Measurements from ENCODE around the gene POLR2E. TPM values are rescaled to one million over a fixed set of nuclear protein-coding genes. Genes with fewer than 3 reads are reported as not detected.

POLR2E gene
- total and polyA plus RNA-seq, 2 of the 13 experiments (the other 11 are each of a cell fraction or from before 2014, with no cell fraction given): 140 to 272 TPM

DNA sequence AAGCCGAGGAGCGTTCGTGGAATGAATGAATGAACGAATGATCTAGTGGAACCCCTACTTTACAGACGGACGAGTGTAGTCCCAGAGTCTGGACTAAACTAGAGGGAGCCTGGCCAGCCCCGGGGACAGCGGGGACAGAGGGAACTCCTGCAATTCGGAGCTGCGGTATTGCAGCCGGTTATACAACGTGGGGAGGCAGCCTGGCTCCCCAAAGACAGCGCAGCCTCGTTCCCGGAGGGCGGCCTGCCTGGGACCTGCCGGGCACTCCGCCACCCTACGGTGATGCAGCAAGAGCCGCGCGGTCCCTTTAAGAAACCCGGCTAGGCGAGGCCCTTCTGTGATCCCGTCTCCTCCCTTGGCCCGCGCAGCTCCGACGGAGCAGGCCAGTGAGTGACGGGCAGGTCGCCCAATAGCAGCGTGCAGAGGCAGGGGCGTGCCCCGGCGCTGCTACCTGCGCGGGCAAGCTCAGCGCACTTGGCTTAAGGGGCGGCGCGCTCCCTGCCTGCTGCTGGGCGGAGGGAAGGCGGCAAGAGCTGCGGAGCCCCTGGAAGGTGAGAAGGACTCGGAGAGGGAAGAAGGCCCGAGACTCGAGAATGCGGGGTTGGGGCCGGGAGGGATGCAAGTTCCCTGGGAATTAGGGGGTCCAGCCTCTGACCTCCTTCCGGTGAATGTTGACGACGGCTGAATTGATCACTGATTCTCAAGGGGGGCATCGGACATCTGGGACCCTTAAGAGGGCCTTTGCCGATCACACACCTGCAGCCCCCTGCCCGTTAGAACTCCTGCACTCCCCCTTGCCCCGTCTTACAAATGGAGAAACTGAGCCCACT lies 55.3 kb downstream of the POLR2E start, which contains the start of gene ABCA7 (continued):
- TF ChIP-seq HMGXB3 (CRISPR knock-in tag; IDR thresholded peaks at IDR 0.05; ENCODE audit: borderline replicate concordance): peak; percentile 68; the same call in 1 of the 2 replicates
- no peak for TF ChIP-seq ZNF34 (CRISPR knock-in tag; IDR thresholded peaks at IDR 0.05; ENCODE audit: borderline replicate concordance)
- no peak for TF ChIP-seq EEA1 (CRISPR knock-in tag; IDR thresholded peaks at IDR 0.05; ENCODE audit: borderline replicate concordance)
- TF ChIP-seq, protein P1, sequence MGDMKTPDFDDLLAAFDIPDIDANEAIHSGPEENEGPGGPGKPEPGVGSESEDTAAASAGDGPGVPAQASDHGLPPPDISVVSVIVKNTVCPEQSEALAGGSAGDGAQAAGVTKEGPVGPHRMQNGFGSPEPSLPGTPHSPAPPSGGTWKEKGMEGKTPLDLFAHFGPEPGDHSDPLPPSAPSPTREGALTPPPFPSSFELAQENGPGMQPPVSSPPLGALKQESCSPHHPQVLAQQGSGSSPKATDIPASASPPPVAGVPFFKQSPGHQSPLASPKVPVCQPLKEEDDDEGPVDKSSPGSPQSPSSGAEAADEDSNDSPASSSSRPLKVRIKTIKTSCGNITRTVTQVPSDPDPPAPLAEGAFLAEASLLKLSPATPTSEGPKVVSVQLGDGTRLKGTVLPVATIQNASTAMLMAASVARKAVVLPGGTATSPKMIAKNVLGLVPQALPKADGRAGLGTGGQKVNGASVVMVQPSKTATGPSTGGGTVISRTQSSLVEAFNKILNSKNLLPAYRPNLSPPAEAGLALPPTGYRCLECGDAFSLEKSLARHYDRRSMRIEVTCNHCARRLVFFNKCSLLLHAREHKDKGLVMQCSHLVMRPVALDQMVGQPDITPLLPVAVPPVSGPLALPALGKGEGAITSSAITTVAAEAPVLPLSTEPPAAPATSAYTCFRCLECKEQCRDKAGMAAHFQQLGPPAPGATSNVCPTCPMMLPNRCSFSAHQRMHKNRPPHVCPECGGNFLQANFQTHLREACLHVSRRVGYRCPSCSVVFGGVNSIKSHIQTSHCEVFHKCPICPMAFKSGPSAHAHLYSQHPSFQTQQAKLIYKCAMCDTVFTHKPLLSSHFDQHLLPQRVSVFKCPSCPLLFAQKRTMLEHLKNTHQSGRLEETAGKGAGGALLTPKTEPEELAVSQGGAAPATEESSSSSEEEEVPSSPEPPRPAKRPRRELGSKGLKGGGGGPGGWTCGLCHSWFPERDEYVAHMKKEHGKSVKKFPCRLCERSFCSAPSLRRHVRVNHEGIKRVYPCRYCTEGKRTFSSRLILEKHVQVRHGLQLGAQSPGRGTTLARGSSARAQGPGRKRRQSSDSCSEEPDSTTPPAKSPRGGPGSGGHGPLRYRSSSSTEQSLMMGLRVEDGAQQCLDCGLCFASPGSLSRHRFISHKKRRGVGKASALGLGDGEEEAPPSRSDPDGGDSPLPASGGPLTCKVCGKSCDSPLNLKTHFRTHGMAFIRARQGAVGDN (CRISPR knock-in tag; IDR thresholded peaks at IDR 0.05): peak; percentile 83
- TF ChIP-seq ZNF333 (CRISPR knock-in tag; IDR thresholded peaks at IDR 0.05; ENCODE audit: borderline replicate concordance): no peak
- TF ChIP-seq IKZF4 (CRISPR knock-in tag; IDR thresholded peaks at IDR 0.05; ENCODE audit: borderline replicate concordance, low read depth, not compliant biosample characterization): no peak
- TF ChIP-seq ZBTB34 (CRISPR knock-in tag; IDR thresholded peaks at IDR 0.05): no peak
- no peak for TF ChIP-seq ZNF160 (CRISPR knock-in tag; IDR thresholded peaks at IDR 0.05)
- TF ChIP-seq MIER2 (CRISPR knock-in tag; IDR thresholded peaks at IDR 0.05): no peak
- no peak for TF ChIP-seq FOXO1 (CRISPR knock-in tag; IDR thresholded peaks at IDR 0.05)
- no peak for TF ChIP-seq DDIT3 (CRISPR knock-in tag; IDR thresholded peaks at IDR 0.05)
- TF ChIP-seq, protein P2, sequence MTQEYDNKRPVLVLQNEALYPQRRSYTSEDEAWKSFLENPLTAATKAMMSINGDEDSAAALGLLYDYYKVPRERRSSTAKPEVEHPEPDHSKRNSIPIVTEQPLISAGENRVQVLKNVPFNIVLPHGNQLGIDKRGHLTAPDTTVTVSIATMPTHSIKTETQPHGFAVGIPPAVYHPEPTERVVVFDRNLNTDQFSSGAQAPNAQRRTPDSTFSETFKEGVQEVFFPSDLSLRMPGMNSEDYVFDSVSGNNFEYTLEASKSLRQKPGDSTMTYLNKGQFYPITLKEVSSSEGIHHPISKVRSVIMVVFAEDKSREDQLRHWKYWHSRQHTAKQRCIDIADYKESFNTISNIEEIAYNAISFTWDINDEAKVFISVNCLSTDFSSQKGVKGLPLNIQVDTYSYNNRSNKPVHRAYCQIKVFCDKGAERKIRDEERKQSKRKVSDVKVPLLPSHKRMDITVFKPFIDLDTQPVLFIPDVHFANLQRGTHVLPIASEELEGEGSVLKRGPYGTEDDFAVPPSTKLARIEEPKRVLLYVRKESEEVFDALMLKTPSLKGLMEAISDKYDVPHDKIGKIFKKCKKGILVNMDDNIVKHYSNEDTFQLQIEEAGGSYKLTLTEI (CRISPR knock-in tag; conservative IDR thresholded peaks at IDR 0.05): no peak
- peak; percentile 55; the same call in 1 of the 2 replicates for TF ChIP-seq MEIS1 (CRISPR knock-in tag; IDR thresholded peaks at IDR 0.05; ENCODE audit: borderline replicate concordance)
- TF ChIP-seq ZNF432 (CRISPR knock-in tag; IDR thresholded peaks at IDR 0.05; ENCODE audit: borderline replicate concordance): no peak
- TF ChIP-seq ZNF589 (CRISPR knock-in tag; conservative IDR thresholded peaks at IDR 0.05): 0 out of 2 replicates have a peak, but pooled peaks have one; percentile 45
